NCI-H446 treated with DMSO at 0.1 percent for 48 hours (cell line): ENCODE results near the gene SDHB.

Source experiments
- DNase-seq: peaks from one replicate; lab custom pipeline; 2025; lab: John Stamatoyannopoulos, UW

Gene SDHB

DNA sequence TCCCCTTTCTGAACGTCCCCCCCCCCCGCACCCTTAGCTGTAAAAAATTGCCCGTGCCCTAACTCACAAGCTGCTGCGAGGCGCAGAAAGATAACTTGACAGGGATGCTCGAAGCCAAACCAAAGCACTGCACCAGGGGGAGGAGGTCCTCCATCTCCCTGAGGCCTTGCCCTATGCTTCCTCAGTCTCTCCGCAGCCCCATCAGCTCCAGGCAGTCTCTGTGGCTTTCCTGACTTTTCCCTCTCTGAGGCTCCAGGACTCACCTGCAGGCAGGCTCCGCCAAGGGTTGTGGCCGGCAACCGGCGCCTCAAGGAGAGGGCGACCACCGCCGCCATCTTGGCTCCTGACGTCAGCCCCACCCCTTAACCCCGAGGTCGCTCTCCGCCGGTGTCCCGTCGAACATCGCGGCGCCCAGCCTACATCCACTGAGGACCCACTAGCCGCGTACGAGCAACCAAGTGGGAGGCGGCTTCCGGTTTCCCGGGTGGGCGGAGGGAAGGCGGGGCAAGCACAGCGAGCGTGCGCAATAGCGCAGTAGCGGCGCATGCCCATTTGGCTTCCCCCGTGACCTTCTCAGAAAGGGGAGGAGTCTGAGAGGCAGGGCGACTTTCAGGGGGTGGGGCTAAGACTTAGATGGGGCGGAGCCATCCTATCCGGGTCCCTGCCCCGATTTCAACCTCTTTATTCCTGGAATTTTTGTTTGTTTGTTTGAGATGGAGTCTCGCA, at the start of gene SDHB:
SDHB (minus strand) TSS at position 348 of the 726 bp plus-strand sequence; CDS start at position 335, 13 bp downstream.
- DNase-seq, result peak; percentile 98

DNA sequence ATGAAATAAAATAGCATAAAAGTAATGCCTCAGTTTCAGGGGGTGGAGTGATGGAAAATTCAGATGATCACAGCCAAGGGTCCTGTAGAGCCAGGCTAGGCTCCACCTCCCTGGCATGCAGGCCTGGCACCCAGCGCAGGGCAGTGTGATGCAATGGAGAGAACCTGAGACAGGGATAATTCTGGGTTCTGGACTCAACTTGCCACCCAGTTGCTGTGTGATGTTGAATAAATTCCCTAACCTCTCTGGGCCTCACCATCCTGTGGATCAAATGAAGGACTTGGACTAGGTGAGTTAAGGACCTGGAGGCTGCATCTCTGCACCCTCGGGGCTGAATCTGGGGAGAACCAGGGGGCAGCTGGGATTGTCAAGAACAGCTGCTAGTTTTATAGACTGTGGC, 48.4 kb upstream of the SDHB start:
- no peak for DNase-seq

DNA sequence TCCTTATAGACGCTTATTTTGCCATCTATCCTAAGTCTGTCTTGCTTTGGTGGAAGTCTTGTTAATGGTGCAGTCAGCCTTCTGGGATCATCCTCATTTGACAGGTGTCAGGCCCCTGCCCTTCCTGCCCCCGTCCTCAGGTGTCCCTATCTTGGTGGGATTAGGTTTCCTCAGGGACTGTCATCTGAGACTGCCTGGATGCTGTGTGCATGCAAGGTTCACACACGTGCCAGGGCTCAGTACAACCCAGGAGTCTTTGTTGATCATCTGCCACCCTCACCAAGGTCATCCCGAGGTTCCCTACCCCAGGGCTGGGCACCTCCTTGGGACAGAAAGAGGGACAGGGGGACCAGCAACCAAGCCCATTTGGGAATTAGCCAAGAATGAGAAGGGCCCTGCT, 47.4 kb upstream of the SDHB start:
- DNase-seq, result no peak

DNA sequence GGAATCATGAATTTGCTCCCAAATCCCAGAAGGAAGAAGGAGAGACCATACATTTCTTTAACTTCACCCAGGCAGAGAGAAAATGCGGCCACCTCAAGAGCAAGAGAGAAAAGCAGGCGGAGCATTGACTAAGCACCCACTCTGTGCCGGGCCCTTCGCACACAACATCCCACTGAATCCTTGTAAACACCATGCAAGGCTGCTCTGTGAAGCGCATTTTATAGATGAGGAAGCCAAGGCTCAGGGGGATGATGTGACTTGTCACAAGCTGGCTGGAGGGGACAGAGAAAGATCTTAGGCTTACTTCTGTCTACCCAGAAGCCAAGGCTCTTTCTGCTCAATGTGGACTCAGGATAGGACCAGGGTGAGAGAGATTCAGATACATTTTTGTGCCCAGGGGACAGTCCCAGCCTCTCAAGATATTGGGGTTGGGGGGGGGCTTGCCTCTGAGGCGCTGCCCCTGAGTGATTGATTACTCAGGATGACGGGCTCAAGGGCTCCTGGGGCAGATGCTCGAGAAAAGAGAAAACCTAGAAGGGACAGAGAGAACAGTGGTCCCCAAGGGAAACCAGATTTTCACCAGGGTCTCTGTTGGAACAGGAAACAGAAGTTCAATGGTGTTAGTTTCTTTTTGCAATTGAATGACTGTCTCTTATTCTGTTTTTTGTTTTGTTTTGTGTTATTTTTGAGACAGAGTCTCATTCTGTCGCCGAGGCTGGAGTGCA, 45.9 kb upstream of the SDHB start:
- DNase-seq, result no peak

DNA sequence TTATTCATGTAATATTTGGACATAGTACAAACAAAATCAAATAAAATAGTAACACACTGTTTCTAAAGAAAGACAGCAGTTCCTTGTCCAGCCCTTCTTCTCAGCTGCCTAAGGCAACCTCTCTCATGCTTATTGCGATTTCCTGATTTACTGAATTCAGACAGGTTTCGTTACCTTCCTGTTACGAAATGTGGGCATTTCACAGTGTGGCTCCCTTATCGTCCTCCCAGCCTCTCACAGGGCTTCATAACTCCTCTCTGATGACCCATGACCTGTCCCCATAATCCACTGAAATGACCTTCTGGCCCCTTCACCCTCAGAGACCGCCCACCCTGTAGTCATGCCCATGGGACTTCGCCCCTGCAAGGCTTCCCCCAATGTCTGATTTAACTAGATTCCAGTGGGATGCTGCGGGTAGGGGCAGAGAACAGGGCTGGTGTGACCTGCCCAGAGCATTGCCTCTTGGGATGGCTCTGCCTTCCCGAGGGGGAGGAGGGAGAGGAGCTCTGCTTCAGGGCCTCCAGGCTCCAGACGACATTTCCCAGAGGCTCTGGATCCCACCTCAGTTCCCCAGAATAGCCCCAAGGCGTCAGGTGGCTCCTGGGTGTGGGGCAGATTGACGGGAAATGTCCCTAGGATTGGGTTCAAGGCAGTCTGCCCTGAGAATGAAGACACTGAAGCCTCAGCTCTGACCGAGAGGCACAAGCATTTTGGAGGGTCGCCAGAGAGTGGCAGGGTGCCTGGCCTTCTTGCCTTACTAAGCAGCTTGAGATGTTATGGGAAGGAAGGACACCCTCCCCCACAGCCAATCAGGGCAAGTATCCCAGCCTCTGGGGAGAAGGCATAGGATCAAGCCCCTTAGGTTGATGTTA, 44.9 kb upstream of the SDHB start:
- DNase-seq, result no peak

DNA sequence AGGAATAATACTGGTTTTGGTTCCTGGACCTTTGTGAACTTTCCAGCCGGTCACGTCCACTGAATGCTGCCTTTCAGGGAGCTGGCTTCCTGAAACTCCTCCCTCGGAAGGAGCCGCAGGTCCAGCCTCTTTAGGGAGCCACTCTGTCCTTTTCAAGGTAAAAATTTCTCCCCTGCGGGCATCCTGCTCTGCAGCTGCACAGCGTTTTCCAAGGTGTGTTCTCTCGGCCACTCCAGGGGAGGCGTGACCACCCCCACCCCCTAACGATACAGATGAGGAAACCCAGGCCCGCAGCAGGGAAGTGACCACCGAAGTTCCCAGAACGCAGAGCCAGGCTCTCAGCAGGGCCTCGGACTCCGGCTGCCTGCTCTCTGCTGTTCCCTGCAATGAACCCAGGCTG, 44.0 kb upstream of the SDHB start:
- DNase-seq, result no peak

DNA sequence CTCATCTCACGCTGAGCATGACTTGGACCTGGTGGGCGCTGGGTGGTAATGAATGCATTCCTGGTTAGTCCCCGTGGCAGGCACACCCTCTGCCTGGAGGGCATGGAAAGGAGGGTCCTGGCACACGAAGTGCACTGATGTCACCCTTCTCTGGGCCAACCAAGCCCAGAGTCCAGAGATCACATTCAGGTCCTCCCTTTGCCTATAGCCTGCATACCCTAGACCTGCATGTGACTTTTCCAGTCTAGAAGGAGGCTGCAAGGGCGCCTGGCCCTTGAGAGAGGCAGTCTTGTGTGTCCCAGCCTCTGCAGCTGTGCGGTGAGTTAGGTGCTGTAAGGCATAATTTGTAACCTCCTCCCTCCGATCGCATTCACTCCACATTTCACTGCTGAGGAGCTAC, 43.3 kb upstream of the SDHB start:
- DNase-seq, result no peak

DNA sequence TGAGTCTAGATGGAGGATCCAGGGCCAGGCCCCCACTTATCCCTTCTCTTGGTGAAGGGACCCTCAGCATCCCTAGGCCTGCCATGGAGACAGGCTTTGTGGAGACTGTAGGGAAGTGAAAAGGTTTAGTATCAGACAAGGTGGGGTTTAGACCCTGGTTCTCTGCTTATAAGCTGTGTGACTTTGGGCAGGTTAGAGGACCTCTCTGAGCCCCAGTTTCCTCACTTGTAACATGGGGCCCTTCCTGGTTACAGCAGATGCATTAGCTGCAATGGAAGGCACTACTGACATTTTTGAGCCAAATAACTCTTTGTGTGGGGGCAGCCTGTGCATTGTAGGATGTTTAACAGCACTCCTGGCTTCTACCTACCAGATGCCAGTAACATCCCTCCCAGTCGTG, 42.8 kb upstream of the SDHB start:
- no peak for DNase-seq

DNA sequence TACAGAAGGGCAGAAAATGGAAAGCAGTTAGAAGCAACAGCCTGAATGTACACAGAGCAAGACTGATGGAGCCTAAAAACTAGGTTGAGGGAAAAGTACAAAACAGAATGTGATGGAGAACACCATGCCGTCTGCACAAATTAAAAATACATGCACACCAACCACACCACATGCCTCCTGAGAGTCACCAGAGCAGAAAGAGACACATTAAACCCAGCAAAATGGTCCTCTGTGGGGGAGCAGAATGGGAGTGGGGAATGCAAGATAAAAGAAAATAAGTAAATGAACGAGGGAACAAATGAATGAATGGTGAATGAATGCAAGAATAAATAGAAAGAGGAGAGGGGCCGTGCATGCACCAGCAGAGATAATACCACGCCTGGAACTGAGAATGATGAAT, 41.3 kb upstream of the SDHB start:
- no peak for DNase-seq

DNA sequence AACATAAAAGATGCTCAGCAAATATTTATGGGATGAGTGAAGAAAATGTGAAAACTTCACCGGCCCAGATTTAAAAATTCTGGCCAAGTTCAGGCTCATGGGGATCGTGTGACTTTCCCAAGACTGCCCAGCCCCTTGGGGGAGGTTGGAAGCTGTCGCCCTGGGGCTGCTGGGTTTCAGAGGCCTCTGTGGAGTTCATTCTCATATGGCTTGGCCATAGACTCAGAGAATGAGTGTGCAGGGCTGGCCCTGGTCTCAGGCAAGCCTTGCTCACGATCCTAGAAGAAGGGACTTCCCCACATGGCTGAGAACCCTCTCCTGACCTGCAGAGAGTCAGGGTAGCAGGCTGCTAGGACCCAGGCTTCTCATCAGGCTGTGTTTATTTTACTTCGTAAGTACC, 40.8 kb upstream of the SDHB start:
- no peak for DNase-seq

DNA sequence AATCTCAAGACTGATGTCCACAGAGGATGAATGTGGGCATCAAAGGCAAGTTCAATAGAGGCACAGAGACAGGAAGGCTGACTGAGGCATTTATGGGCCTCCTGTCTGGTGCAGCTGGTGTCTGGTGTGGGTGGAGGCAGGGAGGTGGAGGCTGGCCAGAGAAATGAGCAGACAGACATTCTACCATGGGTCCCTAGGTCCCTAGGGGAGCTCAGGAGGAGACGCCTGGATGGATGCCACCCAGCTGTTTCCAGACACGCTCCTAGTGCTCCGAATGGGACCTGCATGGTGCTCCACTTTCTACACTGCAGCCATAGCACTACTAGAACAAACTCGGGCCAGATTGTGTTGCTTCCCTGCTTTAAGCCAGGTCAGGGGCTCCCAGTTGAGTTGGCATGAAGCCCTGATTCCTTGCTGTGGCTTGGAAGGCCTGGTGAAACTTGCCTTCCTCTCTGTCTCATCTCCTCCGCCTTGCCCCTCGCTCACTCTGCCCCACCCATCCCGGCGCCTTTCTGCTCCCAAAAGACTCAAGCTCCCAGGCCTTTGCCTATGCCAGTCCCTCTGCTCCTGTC, 40.1 kb upstream of the SDHB start:
- no peak for DNase-seq

DNA sequence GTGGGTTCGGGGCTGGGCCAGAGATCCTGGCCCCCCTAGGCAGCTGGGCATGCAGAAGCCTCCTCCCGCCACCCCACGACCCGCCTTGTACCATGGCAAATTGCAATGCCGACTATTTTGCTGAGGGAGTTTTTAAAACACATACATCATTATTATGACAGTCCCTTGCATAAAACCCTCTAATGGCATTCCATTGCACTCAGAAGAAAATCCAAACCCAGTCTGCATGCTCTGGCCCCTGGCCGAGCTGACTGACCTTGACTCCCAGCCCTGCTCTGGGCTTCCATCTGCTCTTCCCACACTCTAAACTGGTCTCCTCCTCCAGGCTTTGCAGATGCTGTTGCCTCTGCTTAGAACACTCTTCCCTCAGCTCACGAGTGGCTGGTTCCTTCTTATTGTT, 37.4 kb upstream of the SDHB start:
- DNase-seq, result no peak

DNA sequence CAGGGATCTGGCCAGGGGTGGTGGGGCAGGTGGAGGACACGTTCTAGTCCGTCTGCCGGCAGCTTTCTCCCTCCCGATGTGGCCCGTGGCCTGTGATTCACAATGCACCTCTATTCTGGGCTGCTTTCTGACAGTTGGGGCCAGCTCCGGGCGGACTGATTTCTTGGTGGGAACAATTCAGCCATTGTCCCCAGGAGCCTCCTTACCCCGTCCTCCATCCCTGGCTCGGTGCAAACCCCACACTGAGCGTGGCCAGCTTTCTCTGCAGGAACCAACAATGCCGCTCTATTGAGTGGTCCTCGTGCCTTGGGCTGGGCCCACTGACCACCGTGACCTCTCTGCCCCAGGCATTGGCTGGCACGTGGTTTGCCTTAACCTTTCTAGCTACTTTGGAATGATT, 35.7 kb upstream of the SDHB start:
- no peak for DNase-seq

DNA sequence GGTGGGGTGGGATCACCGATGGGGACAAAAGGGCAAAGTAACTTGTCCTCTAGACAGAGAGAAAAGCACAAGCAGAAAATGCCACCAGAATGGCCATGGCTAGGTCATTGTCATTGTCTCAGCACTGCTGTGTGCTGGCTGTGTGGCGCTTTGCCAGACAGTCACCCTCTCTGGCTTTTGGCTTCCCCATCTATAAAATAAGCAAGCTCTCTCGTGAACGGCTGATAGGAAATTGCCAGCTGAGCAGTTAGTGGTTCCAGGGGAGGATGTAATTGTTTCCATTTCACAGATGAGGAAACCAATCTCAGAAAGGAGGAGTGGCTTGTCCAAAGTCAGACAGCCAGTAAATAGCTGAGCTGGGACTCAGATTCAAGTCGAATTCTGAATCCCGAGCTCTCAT, 32.9 kb upstream of the SDHB start:
- DNase-seq, result no peak

DNA sequence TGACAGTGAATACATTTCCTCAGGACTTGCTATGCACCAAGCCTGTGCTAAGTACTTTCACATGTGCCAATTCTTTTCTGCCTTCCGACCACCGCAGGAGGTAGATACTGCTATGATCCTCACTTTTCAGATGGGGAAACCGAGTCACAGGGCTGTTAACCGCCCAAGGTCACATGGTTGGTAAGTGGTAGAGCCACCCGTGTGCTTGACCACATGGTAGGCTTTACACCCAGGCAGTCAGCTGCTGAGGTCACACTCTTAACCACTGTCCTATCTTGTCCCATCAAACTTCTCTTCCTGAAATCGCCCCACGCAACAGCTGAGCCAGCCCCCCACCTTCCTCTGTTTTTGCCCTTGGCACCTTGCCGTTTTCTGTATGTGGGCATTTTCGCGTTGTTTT, 31.0 kb upstream of the SDHB start:
- DNase-seq, result no peak

DNA sequence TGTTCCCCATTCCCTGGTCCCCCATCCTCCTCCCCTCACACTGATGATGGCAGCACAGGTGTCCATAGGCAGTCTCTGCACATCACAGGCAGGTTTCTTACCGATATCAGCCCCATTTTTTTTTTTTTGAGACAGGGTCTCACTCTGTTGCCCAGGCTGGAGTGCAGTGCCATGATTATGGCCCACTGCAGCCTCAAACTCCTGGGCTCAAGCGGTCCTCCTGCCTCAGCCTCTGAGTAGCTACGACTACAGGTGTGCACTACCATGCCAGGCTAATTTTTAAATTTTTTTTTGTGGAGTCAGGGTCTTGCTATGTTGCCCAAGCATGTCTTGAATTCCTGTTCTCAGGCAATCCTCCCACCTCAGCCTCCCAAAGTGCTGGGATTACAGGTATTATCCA, 28.9 kb upstream of the SDHB start:
- DNase-seq, result no peak

DNA sequence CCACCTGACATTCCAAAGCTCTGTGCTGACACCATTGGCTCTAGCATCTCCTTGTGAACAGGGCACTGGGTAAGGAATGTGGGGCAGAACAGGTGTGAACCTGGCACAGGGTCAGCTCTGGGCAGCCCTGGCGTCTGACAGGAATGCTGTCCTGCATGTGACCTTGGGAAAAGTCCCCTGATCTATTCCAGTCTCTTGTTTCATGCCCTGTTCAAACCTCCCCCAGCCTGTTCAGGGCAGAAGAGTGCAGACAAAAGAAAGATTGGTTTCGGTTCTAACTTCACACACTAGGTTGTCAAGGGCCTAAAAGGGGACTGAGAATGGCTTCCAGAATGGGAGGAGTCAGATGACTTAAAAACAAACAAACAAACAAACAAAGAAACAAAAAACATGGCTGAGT, 27.6 kb upstream of the SDHB start:
- DNase-seq, result no peak

DNA sequence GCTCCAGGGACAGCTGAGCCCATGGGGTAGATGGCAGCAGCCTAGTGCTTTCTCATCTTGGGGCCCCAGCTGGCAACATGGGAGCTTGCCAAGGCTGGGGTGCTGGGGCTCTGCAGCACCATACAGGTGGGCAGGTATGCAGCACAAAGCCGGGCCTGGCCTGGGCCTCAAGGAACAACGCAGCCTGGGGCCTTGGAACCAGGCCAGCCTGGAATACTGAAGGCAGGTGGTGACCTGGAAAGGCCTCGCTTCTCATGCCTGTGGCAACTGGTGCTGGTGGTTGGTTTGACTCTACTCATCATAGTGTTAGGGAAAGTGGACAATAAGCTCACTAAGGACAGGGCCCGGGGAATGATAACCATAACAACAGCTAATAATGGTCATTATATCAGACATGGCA, 27.0 kb upstream of the SDHB start:
- DNase-seq, result no peak

DNA sequence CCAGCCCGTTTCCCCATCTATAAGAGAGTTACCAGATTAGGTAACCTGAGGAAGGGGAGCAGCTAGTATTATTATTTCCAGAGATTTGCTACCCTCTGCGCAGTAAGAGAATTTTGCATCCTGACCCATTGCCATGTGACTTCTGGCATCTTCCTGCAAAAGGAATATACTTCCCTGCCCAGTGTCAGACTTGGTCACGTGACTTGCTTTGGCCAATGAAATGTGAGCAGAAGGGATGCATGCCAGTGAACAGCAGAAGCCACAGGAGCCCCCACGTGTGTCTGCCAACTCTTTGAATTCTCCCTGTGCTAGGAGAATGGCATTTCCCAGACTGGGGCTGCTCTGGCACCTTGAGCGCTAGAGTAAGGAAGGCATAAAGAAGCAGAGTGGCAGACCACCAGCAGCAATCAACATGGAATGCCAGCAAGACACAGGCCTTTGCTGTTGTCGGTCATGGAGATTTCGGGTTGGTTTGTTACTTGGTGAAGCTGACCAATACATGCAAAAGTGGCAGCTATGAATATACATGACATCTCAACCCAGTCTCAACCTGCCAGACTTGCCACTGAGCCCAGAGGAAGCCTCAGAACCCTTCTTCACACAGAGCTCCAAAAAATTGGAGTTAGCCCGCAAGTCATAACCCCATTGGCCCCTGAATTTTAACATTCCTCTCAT, 26.4 kb upstream of the SDHB start:
- no peak for DNase-seq

DNA sequence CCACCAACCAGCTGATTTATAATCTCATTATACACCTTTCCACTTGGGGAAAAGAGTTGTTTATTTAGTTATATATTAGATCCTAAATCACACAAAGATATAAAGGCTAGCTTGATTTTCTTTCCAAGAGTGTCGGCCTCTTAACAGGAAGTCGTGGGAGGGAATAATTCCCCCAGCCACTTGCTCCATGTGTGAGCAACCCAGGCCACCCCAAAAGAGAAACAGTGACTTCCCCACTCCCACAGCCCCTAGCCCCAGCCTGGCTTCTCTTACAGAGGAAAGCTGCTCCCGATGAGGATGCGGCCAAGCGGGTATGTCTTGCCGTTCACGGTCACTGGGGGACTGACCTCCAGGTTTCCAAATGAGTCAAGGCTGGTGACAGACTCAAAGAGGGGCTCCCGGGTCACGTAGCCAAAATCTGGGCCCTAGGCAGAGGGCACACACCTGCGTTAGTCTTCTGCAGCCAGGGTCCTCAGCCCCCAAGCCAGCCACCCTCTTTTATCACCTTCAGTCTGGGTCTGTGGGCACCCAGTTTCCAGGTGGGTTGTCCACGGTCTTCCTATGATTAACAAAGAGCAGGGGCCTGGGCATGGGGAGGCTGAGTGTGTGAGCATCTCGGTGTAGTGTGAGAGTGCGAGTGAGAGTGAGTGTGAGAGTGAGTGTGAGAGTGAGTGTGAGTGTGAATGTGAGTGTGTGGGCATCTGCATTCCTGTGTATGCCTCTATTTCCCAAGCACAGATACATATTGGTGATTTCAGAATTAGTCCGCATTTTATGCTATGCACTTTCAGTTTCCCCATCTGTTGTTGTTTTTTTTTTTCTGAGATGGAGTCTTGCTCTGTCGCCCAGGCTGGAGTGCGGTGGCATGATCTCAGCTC, 25.4 kb upstream of the SDHB start:
- DNase-seq, result no peak
